Measurements from ENCODE around the gene JPH4. TPM values are rescaled to one million over a fixed set of nuclear protein-coding genes. Genes with fewer than 3 reads are reported as not detected.
A peak's percentile ranks its signal among the peaks of the same experiment; 100 is the strongest.

Gene JPH4
- total RNA-seq, 2 donors from 2014 or later, result 4.3 to 5.6 TPM

- no peak for DNase-seq (ENCODE audit: low spot score)
- intact Hi-C loops (cut with DNase I), result loop anchor here in 1 of 2 donors (10.0 kb wide), 1 partner anchor 233 kb away; the partner anchor contains the start of gene PABPN1
These were observed 20.6 kb downstream of the JPH4 start for GRCh38 chr14:23557946-23558345.

DNA sequence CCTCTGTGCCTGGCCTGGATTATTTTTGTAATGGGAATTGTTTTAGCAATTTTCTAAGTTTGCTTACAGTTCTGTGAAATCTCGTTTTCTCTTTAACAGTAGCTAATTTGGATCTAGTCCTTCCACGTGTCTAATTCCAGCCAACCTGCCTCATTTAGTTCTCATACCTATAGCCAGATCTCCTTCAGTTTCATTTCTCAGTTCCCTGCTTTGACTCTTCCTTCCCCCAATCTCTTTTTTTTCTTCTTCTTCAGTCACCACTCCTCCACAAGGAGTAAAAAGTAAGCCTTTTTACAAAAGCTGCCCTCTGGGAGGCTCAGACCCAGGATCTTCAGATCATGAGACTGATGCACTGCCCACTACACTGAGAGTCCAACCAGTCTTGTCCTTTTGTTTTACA, 21.1 kb downstream of the JPH4 start:
- intact Hi-C loops (cut with DNase I), result loop anchor here in 1 of 2 donors (10.0 kb wide), 1 partner anchor 233 kb away; the partner anchor contains the start of gene PABPN1
- no peak for DNase-seq (ENCODE audit: low spot score)

DNA sequence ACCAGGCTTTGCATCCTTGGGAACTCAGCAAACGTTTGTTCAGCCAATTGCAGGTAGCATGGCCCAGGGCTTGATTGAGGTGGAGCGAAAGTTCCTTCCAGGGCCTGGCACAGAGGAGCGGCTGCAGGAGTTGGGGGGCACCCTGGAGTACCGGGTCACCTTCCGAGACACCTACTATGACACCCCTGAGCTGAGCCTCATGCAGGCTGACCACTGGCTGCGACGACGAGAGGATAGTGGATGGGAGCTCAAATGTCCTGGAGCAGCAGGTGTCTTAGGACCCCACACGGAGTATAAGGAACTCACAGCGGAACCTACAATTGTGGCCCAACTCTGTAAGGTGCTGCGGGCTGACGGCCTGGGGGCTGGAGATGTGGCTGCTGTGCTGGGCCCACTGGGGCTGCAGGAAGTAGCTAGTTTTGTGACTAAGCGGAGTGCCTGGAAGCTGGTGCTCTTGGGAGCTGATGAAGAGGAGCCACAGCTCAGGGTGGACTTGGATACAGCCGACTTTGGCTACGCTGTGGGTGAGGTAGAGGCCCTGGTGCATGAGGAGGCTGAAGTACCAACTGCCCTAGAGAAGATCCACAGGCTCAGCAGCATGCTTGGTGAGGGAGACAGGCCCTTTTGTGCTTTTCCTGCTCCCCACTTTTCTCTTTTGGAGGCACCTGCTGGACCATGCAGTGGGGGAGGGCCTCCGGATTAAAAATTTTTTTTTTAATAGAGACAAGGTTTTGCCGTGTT, 21.7 kb downstream of the JPH4 start:
- no peak for DNase-seq (ENCODE audit: low spot score)
- intact Hi-C loops (cut with DNase I), result loop anchor here in 1 of 2 donors (10.0 kb wide), 1 partner anchor 232 kb away; the partner anchor contains the start of gene PABPN1

DNA sequence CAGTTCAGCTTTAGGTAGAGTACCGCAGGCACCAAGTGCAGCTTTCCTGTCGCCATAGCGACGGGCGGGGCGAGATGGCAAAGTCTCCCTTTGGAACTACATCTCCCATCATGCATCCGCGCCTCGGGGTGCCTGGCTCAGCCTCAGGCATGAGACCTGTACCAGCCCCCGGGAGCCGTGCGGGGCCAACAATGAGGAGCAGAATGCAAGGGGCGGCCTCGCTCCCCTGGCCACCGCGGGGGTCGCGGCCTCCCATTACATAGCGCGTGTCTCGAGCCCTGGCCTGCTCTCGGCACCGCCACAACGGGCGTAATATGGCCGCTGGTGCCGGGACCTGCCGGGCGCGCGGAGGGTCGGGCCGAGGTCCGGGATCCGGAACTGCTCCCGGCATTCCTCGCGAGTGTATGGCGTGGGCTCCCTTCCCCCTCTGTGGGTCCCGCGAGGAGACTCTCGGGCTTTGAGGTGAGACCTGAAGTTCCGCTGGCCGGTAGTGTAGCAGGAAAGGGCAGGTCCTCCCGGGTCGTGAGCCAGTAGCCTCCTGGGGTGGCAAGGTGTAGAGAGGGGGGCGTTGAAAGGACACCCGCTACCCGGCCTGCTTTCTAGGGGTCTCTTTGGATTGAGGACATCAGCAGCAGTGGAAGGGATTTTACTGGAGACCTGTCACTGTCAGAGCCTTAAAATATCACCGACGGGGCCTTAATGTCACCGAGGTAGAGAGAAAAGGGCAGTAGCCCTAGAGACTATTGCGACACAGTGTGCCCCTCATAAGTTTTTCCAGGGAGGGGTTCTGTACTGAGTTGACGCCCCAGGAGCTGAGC, 22.5 kb downstream of the JPH4 start, which contains the start of gene THTPA:
THTPA (plus strand) TSS at position 390 of the 818 bp plus-strand sequence. CDS start 487 bp downstream, outside the sequence.
- DNase-seq (ENCODE audit: low spot score), result peak; percentile 98
- intact Hi-C loops (cut with DNase I), result loop anchor here in 1 of 2 donors (10.0 kb wide), 1 partner anchor 231 kb away; the partner anchor contains the start of gene PABPN1

- DNase-seq (ENCODE audit: low spot score), result no peak
- intact Hi-C loops (cut with DNase I), result loop anchor here in 1 of 2 donors (10.0 kb wide), 1 partner anchor 231 kb away; the partner anchor contains the start of gene PABPN1
These were observed 23.1 kb downstream of the JPH4 start for GRCh38 chr14:23555533-23555881.

DNA sequence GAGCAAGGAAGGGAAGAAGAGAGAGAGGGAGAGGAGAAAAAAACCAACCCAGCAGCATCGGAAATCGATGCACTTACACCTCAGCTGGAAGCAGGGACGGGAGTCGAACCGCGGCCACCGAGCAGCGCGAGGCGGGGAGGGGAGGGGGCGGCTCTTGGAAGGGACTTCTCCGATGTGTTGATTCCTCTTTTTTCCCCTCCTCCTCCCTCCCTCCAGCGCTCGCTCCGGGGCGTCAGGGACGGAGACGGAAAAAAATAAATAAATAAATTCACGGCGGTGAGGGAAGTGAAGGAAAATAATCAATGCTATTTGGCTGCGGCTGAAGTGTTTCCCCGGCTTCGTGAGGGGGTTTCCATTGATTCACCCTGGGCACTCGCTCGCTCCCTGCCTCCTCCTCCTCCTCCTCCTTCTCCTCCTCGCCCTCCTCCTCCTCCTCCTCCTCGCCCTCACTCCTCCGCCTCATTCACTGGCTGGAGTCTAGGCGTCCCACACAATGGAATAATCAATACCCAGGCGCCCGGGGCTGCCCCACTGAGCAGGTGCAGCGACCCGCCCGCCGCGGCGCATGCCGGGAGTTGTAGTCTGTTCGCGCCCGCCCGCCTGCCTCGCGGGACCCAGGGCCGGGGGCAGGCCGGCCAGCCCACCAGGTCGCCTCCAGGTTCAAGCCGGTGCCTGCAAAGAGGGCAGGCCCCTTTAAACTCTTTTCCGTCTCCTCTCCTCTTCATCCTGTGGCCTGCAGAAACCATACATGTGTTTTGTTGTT, 27.1 kb downstream of the JPH4 start, which contains the start of gene ZFHX2:
ZFHX2 (minus strand) TSS at position 500 of the 763 bp plus-strand sequence. CDS start 16,440 bp downstream, outside the sequence.
- intact Hi-C loops (cut with DNase I), result loop anchor here in 1 of 2 donors (10.0 kb wide), 1 partner anchor 227 kb away; the partner anchor contains the start of gene PABPN1

GRCh38 chr14:23550812-23551265, 27.8 kb downstream of the JPH4 start:
- no peak for DNase-seq (ENCODE audit: low spot score)
- intact Hi-C loops (cut with DNase I), result loop anchor here in 1 of 2 donors (10.0 kb wide), 1 partner anchor 226 kb away; the partner anchor contains the start of gene PABPN1

More for the DNA sequence above, 27.1 kb downstream of the JPH4 start, which contains the start of gene ZFHX2:
- peak; percentile 87 for DNase-seq (ENCODE audit: low spot score)

DNA sequence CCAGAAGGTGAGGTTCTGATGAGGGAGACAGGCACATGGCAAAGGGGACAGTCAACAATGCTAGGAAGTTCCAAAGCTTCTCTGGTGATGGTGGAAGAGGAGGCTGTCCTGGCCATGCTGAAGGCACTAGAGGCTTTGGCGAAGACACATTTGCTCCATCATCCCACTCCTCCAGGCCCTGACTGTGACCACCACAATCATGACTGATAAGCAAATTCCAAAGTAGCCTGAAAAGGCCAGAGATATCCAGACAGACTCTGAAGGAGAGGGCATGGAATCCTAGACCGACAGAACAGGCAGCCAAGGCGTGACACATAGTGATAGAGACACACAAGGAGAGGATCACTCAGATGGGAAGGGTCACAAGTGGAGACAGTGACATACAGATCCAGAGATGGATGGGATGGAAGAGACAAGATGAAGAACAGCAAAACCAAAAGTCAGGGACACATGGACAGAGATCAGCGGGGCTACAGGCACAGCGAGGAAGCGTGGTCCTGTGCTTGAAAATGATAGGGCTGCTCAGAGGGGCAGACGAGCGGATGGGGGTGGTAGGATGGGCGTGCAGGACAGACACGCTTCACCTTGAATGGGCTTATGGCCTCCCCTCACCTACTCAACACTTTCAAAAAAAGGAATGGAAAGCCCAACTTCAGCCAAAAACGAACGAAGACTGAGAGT, 28.3 kb downstream of the JPH4 start:
- DNase-seq (ENCODE audit: low spot score), result no peak
- intact Hi-C loops (cut with DNase I), result loop anchor here in 1 of 2 donors (10.0 kb wide), 1 partner anchor 225 kb away; the partner anchor contains the start of gene PABPN1

GRCh38 chr14:23548351-23549318, 30.0 kb downstream of the JPH4 start:
- no peak for DNase-seq (ENCODE audit: low spot score)
- intact Hi-C loops (cut with DNase I), result no loop called here

DNA sequence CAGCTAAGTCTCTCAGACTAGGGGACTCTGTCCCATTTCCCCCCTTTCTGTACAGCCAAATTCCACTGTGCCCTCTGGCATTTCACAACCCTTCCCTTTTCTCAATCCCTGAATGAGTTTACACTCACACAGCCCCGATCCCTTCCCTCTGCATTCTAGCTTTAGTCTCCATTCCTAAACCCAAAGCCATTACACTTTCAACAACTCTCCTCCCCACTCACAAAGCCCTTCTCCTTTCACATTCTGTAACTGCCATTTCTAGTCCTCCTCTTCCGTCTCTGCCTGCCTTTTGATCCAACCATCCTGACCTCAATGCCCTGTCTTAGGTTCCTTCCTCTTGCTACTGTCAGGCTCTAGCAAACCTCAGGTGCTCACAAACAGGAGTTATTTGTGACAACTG, 30.7 kb downstream of the JPH4 start:
- DNase-seq (ENCODE audit: low spot score), result no peak
- intact Hi-C loops (cut with DNase I), result no loop called here

- intact Hi-C loops (cut with DNase I), result no loop called here
These were observed 32.0 kb downstream of the JPH4 start for GRCh38 chr14:23546450-23547035.

GRCh38 chr14:23545740-23546365, 32.7 kb downstream of the JPH4 start:
- DNase-seq (ENCODE audit: low spot score), result no peak
- intact Hi-C loops (cut with DNase I), result no loop called here

More at GRCh38 chr14:23546450-23547035, 32.0 kb downstream of the JPH4 start:
- DNase-seq (ENCODE audit: low spot score), result no peak

- DNase-seq (ENCODE audit: low spot score), result no peak
- intact Hi-C loops (cut with DNase I), result no loop called here
These were observed 33.8 kb downstream of the JPH4 start for GRCh38 chr14:23544511-23545447.

DNA sequence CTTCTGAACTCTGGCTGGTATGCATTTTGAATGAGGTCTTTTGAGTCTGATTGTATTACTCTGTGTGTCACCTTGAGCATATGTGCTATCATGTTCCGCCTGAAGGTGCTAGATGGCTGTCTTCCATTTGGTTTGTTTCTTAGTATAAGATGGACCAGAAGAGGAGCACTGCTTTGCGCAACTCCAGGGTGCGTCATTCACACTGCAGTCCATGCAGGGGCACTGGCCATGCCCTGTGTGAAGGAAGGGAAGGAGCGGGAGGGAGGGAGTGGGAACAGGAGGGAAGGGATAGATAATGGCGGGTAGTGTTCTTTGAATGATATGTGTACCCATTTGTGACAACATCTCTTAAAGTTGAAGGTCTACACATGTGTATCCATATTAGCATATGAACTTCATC, 35.2 kb downstream of the JPH4 start:
- intact Hi-C loops (cut with DNase I), result no loop called here
- DNase-seq (ENCODE audit: low spot score), result no peak

GRCh38 chr14:23542261-23542660, 36.3 kb downstream of the JPH4 start:
- peak; percentile 18 for DNase-seq (ENCODE audit: low spot score)
- intact Hi-C loops (cut with DNase I), result no loop called here

All from posterior vena cava (tissue), 2 donors.